Ovary (tissue), 9 donors: ENCODE results near the gene CAV1. TPM values are rescaled to one million over a fixed set of nuclear protein-coding genes. Genes with fewer than 3 reads are reported as not detected.
A peak's percentile ranks its signal among the peaks of the same experiment; 100 is the strongest.

Experiments
- DNase-seq, 5 donors: peaks; one replicate each; pipeline ENCODE4 v3.0.0-alpha.2; 2019 to 2020
- H3K27ac ChIP-seq, 2 donors: fragments of 200-600 bp; one replicate each; pipeline versions ENCODE4 v1.5.1 to v1.8.0; 2019 to 2022
- H3K27me3 ChIP-seq: fragments of 200-600 bp; one replicate; pipeline ENCODE4 v1.8.0; 2022
- H3K36me3 ChIP-seq: fragments of 200-600 bp; sonication (generic); one replicate; pipeline ENCODE4 v1.5.1; 2019
- H3K4me1 ChIP-seq: one replicate; pipeline ENCODE4 v1.8.1; 2013; ENCODE audit warnings: mild to moderate bottlenecking, moderate library complexity; ENCODE audit not compliant: insufficient read depth
- H3K4me3 ChIP-seq: fragments of 200-600 bp; sonication (generic); one replicate; pipeline ENCODE4 v1.5.1; 2017
- H3K9me3 ChIP-seq, 2 donors: fragments of 200-600 bp in 1 of 2; sonication (generic) in 1 of 2; one replicate each; pipeline versions ENCODE4 v1.5.1 to v1.8.1; 2013 to 2019; ENCODE audit warnings: mild to moderate bottlenecking in 1 of 2, moderate library complexity in 1 of 2
- CTCF ChIP-seq, 3 donors: fragments of 450-650 bp in 2 of 3; fragments of 200-600 bp in 1 of 3; IDR thresholded peaks; one replicate each; pipeline versions ENCODE4 v1.5.1 to v1.8.0; 2016 to 2022; ENCODE audit warnings: antibody characterized with exemption in 3 of 3, mild to moderate bottlenecking in 1 of 3
- EP300 ChIP-seq: sonication (generic); formaldehyde crosslinking; IDR thresholded peaks from one replicate; pipeline ENCODE4 v1.6.1; 2017; ENCODE audit warnings: antibody characterized with exemption
- POLR2A ChIP-seq: fragments of 450-650 bp; IDR thresholded peaks from one replicate; pipeline ENCODE4 v1.6.1; 2017; ENCODE audit warnings: antibody characterized with exemption, mild to moderate bottlenecking, moderate library complexity
- WGBS, 3 donors: extraction: QIAGEN DNeasy Blood & Tissue Kit in 1 of 3; methylation state at CpG; one replicate each; pipeline versions ENCODE4 v1.1.5 to v1.1.7; 2013 to 2017; 5-methylcytosine and 5-hydroxymethylcytosine counted together
- intact Hi-C, 4 donors: fragments of 100-400 bp; cut with DNase I; formaldehyde crosslinking; loops; one replicate each; pipeline versions ENCODE4 v1.11.0 to v1.15.1; 2022 to 2023
- polyA plus RNA-seq, 2 donors: library from polyadenylated mRNA; stranded (reverse); fragments of 200-250 nt in 1 of 2; fragments of 350-450 nt in 1 of 2; fragmentation: Illumina TruSeq in 1 of 2; extraction: RNeasy Lipid Tissue Mini Kit (QIAGEN cat#74804) in 1 of 2; gene quantifications; one replicate each; pipeline ENCODE4 v1.2.3, GENCODE V29; 2013 to 2014
- total RNA-seq, 7 donors: library from RNA; depleted of rRNA in 2 of 7; stranded (reverse); fragments of >200 nt in 2 of 7; fragmentation: NEBNext Ultra II Directional in 3 of 7; extraction: Animal tissue kit (Norgen Biotek cat#: 25700) in 3 of 7; gene quantifications; one replicate each; pipeline versions ENCODE4 v1.1.0 to v1.2.4, GENCODE V29; 2016 to 2023
- donor health status: DM: no; HTN: no; CAD: no; lungs with moderate emphysema.
- donor health status: DM: no; HTN: no; CAD: no.
- donor health status: Bipolar disorder and iron deficiency.
- donor health status: DM: yes; HTN: yes; CAD: no.
- donor health status: DM: no; HTN: no; CAD: no.
- donor health status: DM: yes; HTN: yes; CAD: no.

Gene CAV1
- total and polyA plus RNA-seq, 9 donors = 47.3 to 287 (median 101) TPM

GRCh38 chr7:116588641-116589594 lies 64.1 kb downstream of the CAV1 start:
- TF ChIP-seq EP300 (no peak), CTCF (IDR thresholded peaks at IDR 0.05) (peak; percentile 60 to 82 (median 70)), POLR2A (no peak)
- no peak for DNase-seq

GRCh38 chr7:116591202-116592040 lies 66.6 kb downstream of the CAV1 start:
- TF ChIP-seq EP300 (no peak), CTCF (IDR thresholded peaks at IDR 0.05) (peak in 1 of 3 donors; percentile 43)
- intact Hi-C loops = loop anchor here in 3 of 4 donors (5.0 to 10.0 kb wide), 3 partner anchors 213 to 223 kb away; no protein-coding TSS in a partner anchor

More at GRCh38 chr7:116588641-116589594, 64.1 kb downstream of the CAV1 start:
- no peaks in the 10 kb centered on the region for H3K9me3 ChIP-seq
- WGBS, 3 donors = 8 to 15% (median 9%) methylated on average over 4 of the region's 4 CpGs
- peaks cover 4% of the 10 kb centered on the region for H3K4me1 ChIP-seq
- H3K27me3 ChIP-seq = no peaks in the 10 kb centered on the region
- H3K27ac ChIP-seq = no peak overlapping the region
- H3K4me3 ChIP-seq = no peak overlapping the region
- no peaks in the 10 kb centered on the region for H3K36me3 ChIP-seq
- intact Hi-C loops = loop anchor here (2.0 to 10.0 kb wide), 3 partner anchors 327 to 414 kb away; no protein-coding TSS in a partner anchor

GRCh38 chr7:116592041-116592355 lies 67.2 kb downstream of the CAV1 start:
- DNase-seq = no peak
- TF ChIP-seq CTCF (IDR thresholded peaks at IDR 0.05) (no peak), POLR2A (no peak), EP300 (no peak)
- 43 to 56% (median 44%) methylated on average over 1 of the region's 1 CpG for WGBS, 3 donors
- intact Hi-C loops = loop anchor here in 3 of 4 donors (5.0 to 10.0 kb wide), 3 partner anchors 213 to 223 kb away; no protein-coding TSS in a partner anchor
- no peaks in the 10 kb centered on the region for H3K9me3 ChIP-seq
- H3K36me3 ChIP-seq = no peaks in the 10 kb centered on the region
- H3K4me3 ChIP-seq = no peak overlapping the region
- peaks cover 4% of the 10 kb centered on the region for H3K4me1 ChIP-seq
- no peaks in the 10 kb centered on the region for H3K27me3 ChIP-seq
- no peak overlapping the region for H3K27ac ChIP-seq

More at GRCh38 chr7:116591202-116592040, 66.6 kb downstream of the CAV1 start:
- no peaks in the 10 kb centered on the region for H3K9me3 ChIP-seq
- H3K4me3 ChIP-seq = no peak overlapping the region
- DNase-seq = no peak
- H3K27me3 ChIP-seq = no peaks in the 10 kb centered on the region
- peaks cover 4% of the 10 kb centered on the region for H3K4me1 ChIP-seq
- no peak overlapping the region for H3K27ac ChIP-seq
- no peaks in the 10 kb centered on the region for H3K36me3 ChIP-seq
- 31 to 44% (median 35%) methylated on average over 9 of the region's 9 CpGs for WGBS, 3 donors

- no peak for DNase-seq
- Histone ChIP-seq H3K4me3 (no peak overlapping the region), H3K36me3 (no peaks in the 10 kb centered on the region), H3K4me1 (peaks cover 4% of the 10 kb centered on the region), H3K27me3 (no peaks in the 10 kb centered on the region), H3K9me3 (no peaks in the 10 kb centered on the region), H3K27ac (no peak overlapping the region)
- no peak for TF ChIP-seq POLR2A
- TF ChIP-seq EP300 = no peak
- no peak for TF ChIP-seq CTCF (IDR thresholded peaks at IDR 0.05)
- intact Hi-C loops = loop anchor here in 3 of 4 donors (5.0 to 10.0 kb wide), 3 partner anchors 212 to 222 kb away; no protein-coding TSS in a partner anchor
- 49 to 56% (median 52%) methylated on average over 8 of the region's 8 CpGs for WGBS, 3 donors
These were observed 67.6 kb downstream of the CAV1 start for GRCh38 chr7:116592445-116592844.
